Measurements from ENCODE around the gene VAMP2.

Gene VAMP2

GRCh38 chr17:8149419-8150193, 13.1 kb downstream of the VAMP2 start:
- no peak for DNase-seq (ENCODE audit: low read depth)
- no peak overlapping the region for H3K4me3 ChIP-seq (ENCODE audit: low read depth, low read length)
- no peak for TF ChIP-seq CTCF (IDR thresholded peaks at IDR 0.05; ENCODE audit: insufficient read depth, low read depth, low read length, missing control alignments)

- no peak for DNase-seq (ENCODE audit: low read depth)
- no peak overlapping the region for H3K4me3 ChIP-seq (ENCODE audit: low read depth, low read length)
- TF ChIP-seq CTCF (IDR thresholded peaks at IDR 0.05; ENCODE audit: insufficient read depth, low read depth, low read length, missing control alignments): no peak
Observed at GRCh38 chr17:8148560-8148959, 14.2 kb downstream of the VAMP2 start.

- no peak for TF ChIP-seq CTCF (IDR thresholded peaks at IDR 0.05; ENCODE audit: insufficient read depth, low read depth, low read length, missing control alignments)
Observed at GRCh38 chr17:8147805-8148404, 14.8 kb downstream of the VAMP2 start.

GRCh38 chr17:8147141-8147804, 15.5 kb downstream of the VAMP2 start:
- H3K4me3 ChIP-seq (ENCODE audit: low read depth, low read length): no peak overlapping the region
- TF ChIP-seq CTCF (IDR thresholded peaks at IDR 0.05; ENCODE audit: insufficient read depth, low read depth, low read length, missing control alignments): no peak
- DNase-seq (ENCODE audit: low read depth): no peak

More at GRCh38 chr17:8147805-8148404, 14.8 kb downstream of the VAMP2 start:
- H3K4me3 ChIP-seq (ENCODE audit: low read depth, low read length): no peak overlapping the region
- no peak for DNase-seq (ENCODE audit: low read depth)

- H3K4me3 ChIP-seq (ENCODE audit: low read depth, low read length): no peak overlapping the region
- DNase-seq (ENCODE audit: low read depth): no peak
- no peak for TF ChIP-seq CTCF (IDR thresholded peaks at IDR 0.05; ENCODE audit: insufficient read depth, low read depth, low read length, missing control alignments)
Observed at GRCh38 chr17:8146381-8147140, 16.2 kb downstream of the VAMP2 start.

- no peak overlapping the region for H3K4me3 ChIP-seq (ENCODE audit: low read depth, low read length)
- no peak for TF ChIP-seq CTCF (IDR thresholded peaks at IDR 0.05; ENCODE audit: insufficient read depth, low read depth, low read length, missing control alignments)
- DNase-seq (ENCODE audit: low read depth): no peak
Observed at GRCh38 chr17:8145811-8146210, 16.9 kb downstream of the VAMP2 start.

All from GM12865 (cell line).